Islet precursor cell (in vitro differentiated cells): ENCODE data around the gene PRDX6.
A peak's percentile ranks its signal among the peaks of the same experiment; 100 is the strongest.
"Not testable (repeated sequence)": the region's sequence is repeated elsewhere in the genome, so short reads cannot be mapped to it uniquely, and the experiment has no call there.

Experiments
- DNase-seq: peaks from one replicate; pipeline ENCODE4 v3.0.0-alpha.2; 2018

Gene PRDX6

GRCh38 chr1:173469656-173470055, 7.5 kb upstream of the PRDX6 start:
- DNase-seq, result no peak

GRCh38 chr1:173470608-173471007, 6.5 kb upstream of the PRDX6 start:
- DNase-seq, result no peak

- DNase-seq, result no peak
Observed at GRCh38 chr1:173473599-173474011, 3.5 kb upstream of the PRDX6 start.

- no peak for DNase-seq
Observed at GRCh38 chr1:173474097-173474779, 2.9 kb upstream of the PRDX6 start.

- DNase-seq, result peak; percentile 74
Observed at GRCh38 chr1:173474780-173475421, 2.2 kb upstream of the PRDX6 start.

- no peak for DNase-seq
Observed at GRCh38 chr1:173475564-173476196, 1.5 kb upstream of the PRDX6 start.

GRCh38 chr1:173476197-173476664, 904 bp upstream of the PRDX6 start:
- no peak for DNase-seq

GRCh38 chr1:173476665-173477285, 360 bp upstream of the PRDX6 start:
- peak; percentile 98 for DNase-seq

- peak; percentile 68 for DNase-seq
Observed at GRCh38 chr1:173478094-173478674, 1.0 kb downstream of the PRDX6 start.

- DNase-seq, result no peak
Observed at GRCh38 chr1:173479649-173480048, 2.5 kb downstream of the PRDX6 start.

- DNase-seq, result no peak
Observed at GRCh38 chr1:173481195-173481772, 4.1 kb downstream of the PRDX6 start.

GRCh38 chr1:173482683-173483082, 5.5 kb downstream of the PRDX6 start:
- no peak for DNase-seq

- no peak for DNase-seq
Observed at GRCh38 chr1:173484276-173484675, 7.1 kb downstream of the PRDX6 start.

- no peak for DNase-seq
Observed at GRCh38 chr1:173485401-173485800, 8.3 kb downstream of the PRDX6 start.

- no peak for DNase-seq
Observed at GRCh38 chr1:173488001-173488400, 10.9 kb downstream of the PRDX6 start.

GRCh38 chr1:173489149-173489600, 12.0 kb downstream of the PRDX6 start:
- peak; percentile 77 for DNase-seq

- no peak for DNase-seq
Observed at GRCh38 chr1:173489929-173490328, 12.8 kb downstream of the PRDX6 start.

GRCh38 chr1:173491508-173491907, 14.4 kb downstream of the PRDX6 start:
- DNase-seq, result no peak

GRCh38 chr1:173493125-173493524, 16.0 kb downstream of the PRDX6 start:
- not testable (repeated sequence) for DNase-seq

GRCh38 chr1:173495609-173496267, 18.6 kb downstream of the PRDX6 start:
- no peak for DNase-seq

- no peak for DNase-seq
Observed at GRCh38 chr1:173496757-173497320, 19.7 kb downstream of the PRDX6 start.

- DNase-seq, result no peak
Observed at GRCh38 chr1:173499729-173500128, 22.6 kb downstream of the PRDX6 start.
